ENCODE data around the gene PHGDH.
"Not testable (repeated sequence)": the region's sequence is repeated elsewhere in the genome, so short reads cannot be mapped to it uniquely, and the experiment has no call there.

PHGDH gene

DNA sequence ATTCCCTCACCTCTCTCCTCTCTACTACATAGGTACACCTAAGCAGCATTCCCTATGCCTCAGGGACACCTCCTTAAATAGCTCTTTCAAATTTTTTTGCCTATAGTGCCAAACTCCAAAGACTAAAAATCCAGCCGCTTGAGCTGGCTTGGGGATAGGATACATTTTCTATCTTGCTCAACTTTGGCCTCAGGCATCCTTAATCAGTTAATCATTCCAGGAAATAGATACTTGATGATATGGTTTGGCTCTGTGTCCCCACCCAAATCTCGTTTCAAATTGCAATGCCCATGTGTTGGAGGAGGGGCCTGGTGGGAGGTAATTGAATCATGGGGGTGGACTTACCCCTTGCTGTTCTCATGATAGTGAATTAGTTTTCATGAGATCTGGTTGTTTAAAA, 11.4 kb upstream of the PHGDH start:
- no peak for DNase-seq

DNA sequence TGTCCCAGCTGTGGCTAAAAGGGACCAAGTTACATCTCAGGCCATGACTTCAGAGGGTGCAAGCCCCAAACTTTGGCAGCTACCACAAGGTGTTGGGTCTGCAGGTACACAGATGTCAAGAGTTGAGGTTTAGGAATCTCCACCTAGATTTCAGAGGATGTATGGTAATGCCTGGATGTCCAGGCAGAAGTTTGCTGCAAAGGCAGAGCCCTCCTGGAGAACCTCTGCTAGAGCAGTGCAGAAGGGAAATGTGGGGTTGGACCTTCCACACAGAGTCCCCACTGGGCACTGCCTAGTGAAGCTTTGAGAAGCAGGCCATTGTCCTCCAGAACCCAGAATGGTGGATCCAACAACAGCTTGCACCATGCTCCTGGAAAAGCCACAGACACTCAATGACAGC, 10.1 kb upstream of the PHGDH start:
- DNase-seq, result no peak

DNA sequence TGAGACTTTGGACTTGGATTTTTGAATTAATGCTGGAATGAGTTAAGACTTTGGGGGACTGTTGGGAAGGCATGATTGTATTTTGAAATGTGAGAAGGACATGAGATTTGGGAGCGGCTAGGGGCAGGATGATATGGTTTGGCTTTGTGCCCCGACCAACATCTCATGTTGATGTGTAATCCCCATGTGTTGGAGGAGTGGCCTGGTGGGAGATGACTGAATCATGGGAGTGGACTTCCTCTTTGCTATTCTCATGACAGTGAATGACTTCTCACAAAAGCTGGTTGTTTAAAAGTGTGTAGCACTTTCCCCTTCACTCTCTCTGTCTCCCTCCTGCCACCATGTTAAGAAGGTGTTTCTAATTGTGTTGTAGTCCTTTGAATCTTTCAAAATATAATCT, 9.3 kb upstream of the PHGDH start:
- DNase-seq, result no peak

DNA sequence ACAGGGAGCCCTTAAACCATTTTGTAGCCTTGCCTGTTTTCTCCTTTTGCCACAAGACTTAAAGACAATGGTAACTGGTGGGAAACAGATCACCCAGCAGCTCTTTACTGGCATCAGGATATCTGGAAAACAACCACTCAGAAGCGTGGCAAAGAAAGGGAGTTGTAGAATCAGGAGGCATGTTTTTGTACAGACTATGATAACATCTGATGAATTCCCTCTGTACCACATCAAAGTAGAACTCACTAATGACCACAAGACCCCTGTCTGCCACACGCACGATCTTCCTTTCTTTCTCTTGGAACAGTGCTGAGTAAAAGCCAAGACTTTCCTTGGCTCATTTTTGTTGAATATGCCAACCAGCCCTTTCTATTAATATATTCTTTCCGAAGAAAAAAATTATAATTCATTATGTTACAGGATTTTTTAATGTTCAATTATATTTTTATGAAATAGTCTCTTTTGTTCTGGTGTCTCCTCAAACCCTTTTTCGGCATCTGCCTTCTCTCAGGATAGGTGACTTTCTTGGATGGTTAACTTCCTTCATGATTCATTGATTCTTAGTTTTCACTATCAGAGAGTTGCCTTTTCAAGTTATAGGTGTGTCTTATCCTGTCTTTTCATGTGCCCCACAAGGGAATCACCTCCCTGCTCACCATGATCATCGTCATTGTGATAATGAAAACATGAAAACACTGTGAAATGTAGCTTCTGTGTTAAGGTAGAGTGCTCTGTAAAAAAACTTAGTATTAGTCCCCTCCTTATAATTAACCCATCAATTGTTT, 7.9 kb upstream of the PHGDH start:
- DNase-seq, result no peak

DNA sequence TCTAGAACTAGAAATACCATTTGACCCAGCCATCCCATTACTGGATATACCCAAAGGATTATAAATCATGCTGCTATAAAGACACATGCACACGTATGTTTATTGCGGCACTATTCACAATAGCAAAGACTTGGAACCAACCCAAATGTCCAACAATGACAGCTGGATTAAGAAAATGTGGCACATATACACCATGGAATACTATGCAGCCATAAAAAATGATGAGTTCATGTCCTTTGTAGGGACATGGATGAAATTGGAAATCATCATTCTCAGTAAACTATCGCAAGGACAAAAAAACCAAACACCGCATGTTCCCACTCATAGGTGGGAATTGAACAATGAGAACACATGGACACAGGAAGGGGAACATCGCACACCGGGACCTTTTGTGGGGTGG, 5.1 kb upstream of the PHGDH start:
- not testable (repeated sequence) for DNase-seq

DNA sequence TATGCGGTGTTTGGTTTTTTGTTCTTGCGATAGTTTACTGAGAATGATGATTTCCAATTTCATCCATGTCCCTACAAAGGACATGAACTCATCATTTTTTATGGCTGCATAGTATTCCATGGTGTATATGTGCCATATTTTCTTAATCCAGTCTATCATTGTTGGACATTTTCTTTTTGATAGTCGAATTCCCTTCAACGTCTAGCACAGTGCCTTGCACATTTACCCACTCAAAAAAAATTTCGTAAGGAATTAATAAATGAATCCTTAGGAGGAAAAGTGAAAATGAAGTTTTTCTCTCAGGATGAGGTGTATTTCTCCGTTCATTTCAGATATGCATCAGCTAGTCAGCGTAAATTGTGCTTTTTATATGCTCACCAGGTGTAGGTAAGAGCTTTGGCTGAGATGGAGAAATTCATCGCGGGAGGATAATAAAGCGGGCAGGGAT, 354 bp upstream of the PHGDH start:
- DNase-seq, result not testable (repeated sequence)

DNA sequence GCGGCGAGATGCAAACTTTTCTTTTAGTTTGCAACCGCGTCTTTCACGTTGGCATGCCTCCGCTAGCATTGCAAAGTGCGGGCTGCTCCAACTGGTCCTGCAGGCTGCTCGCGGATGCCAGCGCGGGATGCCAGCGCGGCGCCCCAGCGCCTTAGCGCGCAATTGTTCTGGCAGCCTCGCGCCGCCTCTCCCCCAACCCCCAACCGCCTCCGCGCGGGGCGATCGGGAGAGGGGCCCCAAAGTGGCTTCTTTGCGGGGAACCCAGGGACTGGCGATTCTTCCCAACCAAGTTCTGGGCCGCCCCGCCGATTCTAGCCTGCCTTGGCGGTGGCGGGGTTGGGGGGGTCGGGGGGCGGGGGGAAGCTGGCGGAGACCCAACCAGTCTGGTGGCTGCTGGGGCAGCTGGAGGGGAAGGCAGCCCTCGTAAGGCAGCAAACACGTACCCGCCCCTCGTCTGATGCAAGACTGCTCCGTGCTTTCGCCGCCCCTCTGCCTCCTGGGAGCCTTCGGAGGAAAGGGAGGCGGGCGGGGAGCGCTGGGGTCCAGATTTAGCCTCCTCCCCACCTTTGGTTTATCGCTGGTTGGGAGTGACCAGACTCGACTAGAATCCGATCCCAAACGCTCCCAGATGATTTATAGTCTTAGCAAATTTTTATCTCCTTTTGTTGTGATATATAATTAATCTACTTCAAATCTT, 756 bp downstream of the PHGDH start:
- DNase-seq, result peak; percentile 46

DNA sequence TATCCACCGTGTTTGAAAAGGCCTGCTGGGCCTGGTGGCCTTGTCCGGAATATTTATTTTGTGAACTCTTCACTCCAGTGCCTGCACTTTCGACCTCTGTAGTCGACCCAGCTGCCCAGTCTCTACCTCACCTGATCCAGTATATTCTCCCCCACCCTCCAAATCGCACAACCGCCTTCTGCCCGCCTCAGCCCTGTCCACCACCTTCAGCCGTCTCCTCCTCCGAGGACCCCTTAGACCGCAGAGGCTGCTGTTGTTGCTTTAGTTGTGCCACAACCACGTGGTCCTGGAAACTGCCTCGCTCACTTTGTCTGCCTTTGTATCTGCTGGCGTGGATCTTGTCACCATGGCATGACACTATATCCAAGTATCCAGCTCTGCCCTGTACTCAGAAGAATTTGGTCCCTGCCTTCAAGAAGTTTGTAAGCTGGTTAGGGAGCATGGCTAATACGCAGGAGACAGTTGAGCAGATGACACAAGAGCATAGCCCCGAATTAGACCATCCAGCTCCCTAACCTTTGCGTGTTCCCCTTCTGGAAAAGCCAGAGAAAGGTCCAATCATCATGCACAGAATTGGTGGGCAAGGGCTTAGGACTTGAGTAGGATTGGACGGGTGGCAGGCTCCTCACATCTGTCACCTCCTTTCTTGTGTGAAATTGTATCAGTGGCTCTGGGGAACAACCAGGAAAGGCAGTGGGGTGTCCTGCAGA, 1.5 kb downstream of the PHGDH start:
- no peak for DNase-seq

DNA sequence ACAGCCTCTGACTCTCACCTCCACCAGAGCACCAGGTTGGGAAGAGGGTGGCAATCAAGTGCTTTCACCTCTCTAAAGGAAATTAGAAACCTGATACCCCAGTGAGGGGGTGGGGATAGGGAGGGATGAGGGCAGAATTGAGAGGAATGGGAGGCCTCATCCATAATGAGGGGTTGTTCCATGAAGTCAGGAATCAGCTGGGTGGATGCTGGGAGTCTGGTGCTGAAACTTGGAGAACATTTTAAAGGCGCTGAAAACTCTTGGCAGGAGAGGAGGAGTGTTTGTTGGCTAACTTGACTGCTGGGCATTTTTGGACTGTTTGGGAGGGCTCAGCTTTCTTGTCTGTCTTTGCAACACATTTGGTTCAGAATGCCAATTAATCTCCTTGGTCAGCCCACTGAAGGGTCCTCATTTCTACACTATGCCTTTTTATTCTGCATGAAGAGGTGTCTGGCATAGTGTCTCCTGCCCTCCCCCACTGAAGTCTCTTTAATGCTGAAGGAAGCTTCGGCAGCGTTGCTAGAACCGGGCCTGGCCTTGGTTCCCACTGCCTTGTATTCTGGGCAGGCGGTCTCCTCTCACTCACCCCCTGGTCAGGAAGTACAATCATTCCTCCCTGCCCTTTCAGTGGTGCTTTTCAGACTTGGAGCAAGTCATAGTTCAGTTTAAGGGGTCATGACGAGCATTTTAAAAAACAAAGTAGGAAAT, 2.2 kb downstream of the PHGDH start:
- DNase-seq, result no peak

DNA sequence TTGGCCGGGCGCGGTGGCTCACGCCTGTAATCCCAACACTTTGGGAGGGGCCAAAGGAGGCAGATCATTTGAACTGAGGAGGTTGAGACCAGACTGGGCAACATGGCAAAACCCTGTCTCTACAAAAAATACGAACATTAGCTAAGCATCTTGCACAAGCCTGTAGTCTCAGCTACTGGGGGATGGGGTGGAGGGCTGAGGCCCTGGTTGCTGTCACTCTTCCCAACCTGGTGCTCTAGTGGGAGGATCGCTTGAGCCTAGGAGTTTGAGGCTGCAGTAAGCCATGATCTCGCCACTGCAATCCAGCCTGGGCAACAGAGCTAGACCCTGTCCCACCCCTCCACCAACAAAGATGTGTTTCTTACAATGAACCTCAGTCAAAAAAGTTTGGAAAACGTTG, 2.8 kb downstream of the PHGDH start:
- DNase-seq, result no peak

DNA sequence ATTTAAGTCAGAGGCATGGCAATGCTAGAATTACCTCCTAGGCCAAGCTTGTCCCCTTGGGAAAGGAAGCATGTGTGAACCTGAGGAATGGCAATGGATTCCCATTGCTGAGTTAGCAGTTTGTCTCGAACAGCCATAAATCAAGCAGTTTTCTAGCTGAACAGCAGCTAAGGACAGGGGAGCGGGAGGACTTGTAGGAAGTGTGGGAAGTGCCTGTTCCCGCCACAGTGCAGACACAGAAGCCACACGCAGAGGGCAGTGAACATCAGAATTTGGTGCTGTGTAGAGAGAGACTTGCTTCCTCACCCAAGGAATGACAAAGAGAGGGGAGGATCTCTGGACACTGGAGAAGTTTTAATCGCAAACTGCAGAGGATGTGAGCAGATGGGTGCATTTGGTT, 3.8 kb downstream of the PHGDH start:
- DNase-seq, result no peak

DNA sequence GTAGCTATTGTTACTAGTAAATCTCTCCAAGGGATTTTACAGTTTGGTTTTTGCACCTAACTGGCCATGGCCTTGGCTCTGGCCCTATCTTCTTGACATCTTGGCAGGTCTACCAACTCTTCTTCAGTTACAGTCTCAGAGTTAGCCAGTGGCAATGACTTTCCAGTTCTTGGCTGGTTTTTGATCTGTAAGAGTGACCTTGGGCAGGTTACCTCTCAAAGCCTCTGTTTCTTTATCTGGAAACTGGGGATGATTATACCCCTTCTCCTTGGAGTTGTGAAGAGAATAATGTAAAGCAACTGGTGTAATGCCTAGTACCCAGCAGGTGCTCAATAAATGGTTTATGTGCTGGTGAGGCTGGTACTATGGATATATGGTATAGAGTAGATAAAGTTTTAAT, 6.7 kb downstream of the PHGDH start:
- DNase-seq, result no peak

DNA sequence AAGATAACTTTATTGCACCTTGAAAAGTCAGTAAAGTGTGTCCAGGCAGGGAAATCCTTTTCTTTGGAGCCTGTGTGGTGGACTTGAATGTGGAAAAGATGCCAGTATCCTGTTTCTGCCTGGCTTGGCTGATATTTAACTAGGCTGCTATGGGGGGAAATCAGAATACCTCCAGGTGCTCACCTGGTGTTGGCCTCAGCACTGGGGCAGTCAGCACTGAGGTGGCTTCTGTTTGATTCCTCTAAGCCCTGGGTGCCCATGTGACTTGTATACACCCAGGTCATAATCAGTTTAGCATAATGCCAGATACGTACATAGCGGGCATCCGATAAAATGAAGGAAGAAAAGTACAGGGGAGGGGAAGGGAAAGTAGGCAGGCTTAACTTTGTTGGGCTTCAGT, 7.2 kb downstream of the PHGDH start:
- DNase-seq, result no peak

DNA sequence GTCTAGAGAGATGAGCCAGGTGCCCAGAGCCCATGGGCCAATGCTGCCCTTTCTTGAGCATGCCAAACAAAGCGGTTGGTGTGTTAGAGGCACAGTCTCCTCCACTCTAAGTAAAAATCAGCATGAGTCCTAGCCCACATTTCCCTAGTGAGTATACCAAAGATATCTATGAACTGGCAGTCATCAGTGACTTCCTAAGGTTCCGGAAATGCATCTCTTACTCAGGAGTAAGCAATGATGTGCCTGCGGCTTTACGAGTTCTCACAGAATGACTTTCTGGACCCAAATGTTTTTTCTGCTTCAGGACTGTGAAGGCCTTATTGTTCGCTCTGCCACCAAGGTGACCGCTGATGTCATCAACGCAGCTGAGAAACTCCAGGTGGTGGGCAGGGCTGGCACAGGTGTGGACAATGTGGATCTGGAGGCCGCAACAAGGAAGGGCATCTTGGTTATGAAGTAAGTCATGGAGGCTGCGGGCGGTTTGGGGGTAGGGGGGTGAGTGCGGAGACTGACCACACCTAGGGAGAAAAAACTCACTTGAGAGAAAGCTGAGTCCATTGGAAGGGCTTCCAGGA, 9.2 kb downstream of the PHGDH start:
- no peak for DNase-seq

DNA sequence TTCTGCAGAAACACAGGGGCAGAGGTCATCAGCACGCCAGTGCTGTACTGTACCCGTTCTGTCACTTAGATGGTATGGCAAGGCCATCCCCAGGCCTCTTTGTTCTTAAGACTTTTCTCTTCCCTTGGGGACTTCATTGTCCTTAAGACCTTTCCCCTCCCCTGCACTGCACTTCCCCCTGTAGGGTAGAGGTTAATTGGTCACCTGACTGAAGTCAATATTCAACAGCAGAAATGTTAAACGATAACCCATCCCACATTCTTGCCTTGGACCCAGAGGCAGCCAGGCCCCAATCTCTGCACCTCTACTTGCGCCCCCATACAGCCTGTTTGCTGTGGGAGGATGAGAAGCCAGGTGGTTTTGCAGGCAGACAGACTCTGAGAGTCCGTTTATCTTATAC, 10.2 kb downstream of the PHGDH start:
- DNase-seq, result no peak

DNA sequence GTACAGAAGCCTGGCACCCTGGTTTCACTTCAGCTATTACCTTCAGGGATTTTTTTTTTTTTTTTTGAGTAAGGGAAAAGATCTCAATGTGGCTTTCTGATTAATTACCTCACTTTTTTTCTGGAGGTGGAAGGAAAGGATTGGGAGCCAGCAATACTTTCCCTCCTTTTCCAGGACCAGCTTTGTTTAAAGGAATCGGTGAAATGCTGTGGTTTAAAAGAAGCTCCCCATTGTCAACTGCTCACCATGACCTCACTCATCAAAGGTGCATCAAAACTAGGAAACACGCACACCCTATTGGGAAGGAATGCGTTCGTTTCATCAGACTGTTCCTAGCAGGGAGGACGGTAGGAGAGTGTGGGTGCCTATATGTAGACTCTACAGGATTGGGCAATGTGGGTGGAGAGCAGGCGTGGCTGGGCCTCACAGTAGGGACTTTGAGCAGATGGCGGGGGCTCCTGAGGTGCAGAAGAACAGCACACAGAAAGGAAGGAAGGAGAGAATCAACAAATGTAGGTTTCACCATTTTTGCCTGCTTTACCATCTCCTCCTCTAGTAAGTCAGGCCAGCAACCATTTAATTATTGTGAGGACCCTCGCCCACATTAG, 13.0 kb downstream of the PHGDH start:
- DNase-seq, result no peak

DNA sequence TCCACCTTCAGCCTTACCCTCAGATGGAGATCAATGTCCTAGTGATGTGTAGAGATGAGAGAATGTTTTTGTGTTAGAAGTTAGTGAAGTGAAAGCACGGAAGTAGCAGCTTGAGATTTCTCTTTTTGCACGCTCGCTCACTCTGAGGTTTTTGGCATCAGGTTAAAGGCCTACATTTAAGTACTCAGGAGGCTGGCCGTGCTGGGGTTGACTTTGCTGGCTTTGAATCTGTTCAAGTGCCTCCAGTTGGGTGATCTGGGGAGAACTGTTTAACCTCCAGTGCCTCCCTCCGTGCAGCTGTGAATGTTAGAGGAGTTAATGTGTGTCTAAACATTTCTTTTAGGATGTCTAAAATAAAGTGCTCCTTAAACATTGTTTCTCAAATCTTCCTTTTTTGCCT, 13.9 kb downstream of the PHGDH start:
- DNase-seq, result no peak

DNA sequence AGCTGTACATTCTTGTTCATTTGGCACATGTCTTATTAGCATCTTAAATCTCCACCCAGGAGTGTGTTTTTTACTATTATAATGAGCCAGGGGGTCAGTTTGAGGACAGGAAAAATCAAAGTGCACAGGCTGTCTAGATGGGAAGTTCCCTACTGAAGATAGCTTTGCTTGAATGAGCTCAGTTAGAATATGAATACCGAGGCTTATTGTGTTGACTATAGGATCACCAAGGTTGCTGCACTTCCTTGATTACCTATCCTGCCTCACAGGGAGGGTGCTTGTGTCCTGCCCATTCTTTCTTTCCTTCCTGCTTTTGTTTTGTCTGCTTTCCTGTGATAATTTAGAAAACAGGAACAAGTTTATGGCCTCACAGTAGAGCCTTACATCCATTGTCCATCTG, 16.3 kb downstream of the PHGDH start:
- no peak for DNase-seq

DNA sequence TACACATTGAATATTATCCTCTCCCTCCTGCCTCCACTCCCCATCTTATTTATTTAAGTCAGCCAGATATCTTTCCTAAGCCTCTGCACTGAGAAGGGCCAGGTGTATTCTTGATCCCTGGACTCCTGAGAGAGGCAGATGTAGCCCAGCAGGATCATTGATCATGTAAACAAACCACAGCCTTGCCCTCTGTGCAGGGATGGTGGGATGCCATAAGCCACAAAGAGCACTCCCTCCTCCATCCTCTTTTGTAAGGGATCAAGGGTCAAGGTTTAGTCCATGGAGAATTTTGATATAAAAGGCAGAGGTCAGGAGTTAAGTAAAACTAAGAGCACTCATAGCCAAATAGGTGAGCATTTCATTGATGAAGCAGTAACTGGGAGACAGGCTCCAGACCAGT, 17.3 kb downstream of the PHGDH start:
- no peak for DNase-seq

DNA sequence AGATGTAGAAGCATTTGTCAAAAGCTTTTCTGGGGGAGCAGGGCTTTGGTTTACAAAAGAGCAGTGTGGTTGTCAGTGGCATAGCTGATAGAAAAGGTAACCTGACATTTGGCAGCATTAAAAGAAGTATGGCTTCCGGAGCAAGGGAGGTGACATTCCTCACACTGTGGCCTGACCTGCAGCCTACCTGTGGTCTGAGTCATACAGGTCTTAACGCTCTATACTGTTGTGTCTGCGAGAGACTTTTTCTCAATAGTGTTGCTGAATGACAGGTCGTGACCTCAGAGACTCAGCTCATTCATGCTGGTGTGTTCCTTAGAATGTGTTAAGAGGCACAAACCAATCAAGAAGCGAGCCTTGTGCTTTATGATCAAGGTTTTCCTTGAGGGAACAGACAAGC, 19.3 kb downstream of the PHGDH start:
- no peak for DNase-seq

DNA sequence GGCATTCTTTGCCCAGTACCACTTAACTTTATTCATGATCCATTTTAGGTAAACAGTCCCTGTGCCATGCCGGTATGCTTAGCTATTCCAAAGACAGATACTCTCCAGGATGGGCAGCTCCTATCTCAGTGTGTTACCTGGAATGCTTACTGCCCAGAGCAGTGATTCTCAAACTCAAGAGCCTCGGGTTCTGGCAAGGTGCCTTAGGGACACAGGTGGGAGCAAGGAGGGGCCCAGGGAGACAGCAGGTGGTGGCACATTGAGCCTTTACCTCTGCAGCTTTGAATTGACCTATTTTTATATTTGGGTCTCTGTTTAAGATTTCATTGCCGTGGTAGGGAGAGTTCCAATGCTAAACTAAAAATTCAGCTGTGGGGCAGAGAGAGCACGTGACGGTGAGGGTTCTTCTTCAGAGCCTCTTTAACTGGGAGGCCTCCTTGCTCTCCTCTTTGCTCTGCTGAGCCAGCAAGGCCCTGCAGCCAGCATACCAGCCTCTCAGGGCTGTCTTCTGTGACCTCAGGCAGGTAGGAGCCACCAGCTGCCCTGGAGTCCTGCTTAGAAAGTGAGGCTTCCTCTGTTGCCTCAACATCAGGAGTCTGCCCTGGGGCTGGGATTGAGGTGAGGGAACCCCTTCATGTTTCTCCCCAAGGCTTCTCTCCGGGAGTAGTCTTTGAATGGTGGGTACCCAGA, 20.2 kb downstream of the PHGDH start:
- no peak for DNase-seq

Data from CD4-positive, alpha-beta T cell treated with Interleukin-6 for 4 hours (primary cell).